ENCODE measurements around the gene CASP2. TPM values are rescaled to one million over a fixed set of nuclear protein-coding genes. Genes with fewer than 3 reads are reported as not detected.

CASP2 gene
- total and polyA plus RNA-seq, 2 of the 8 experiments (the other 6 are each of a cell fraction or from before 2014, with no cell fraction given), result 23.7 to 35.3 TPM

- TF ChIP-seq, protein P1, sequence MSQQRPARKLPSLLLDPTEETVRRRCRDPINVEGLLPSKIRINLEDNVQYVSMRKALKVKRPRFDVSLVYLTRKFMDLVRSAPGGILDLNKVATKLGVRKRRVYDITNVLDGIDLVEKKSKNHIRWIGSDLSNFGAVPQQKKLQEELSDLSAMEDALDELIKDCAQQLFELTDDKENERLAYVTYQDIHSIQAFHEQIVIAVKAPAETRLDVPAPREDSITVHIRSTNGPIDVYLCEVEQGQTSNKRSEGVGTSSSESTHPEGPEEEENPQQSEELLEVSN (IDR thresholded peaks at IDR 0.05), result no peak
- no peak for TF ChIP-seq EGR1 (IDR thresholded peaks at IDR 0.05; ENCODE audit: borderline replicate concordance, low read depth, low read length)
- TF ChIP-seq GTF2F1 (IDR thresholded peaks at IDR 0.05; ENCODE audit: borderline replicate concordance, low read depth, low read length), result no peak
- TF ChIP-seq BRCA1 (IDR thresholded peaks at IDR 0.05; ENCODE audit: low read depth, low read length), result no peak
Observed at GRCh38 chr7:143245123-143245522, 43.0 kb upstream of the CASP2 start (continued).

All from H1 (cell line).